ENCODE data around the gene CLDN2.
"Not testable (repeated sequence)": the region's sequence is repeated elsewhere in the genome, so short reads cannot be mapped to it uniquely, and the experiment has no call there.

Gene CLDN2

GRCh38 chrX:106950381-106950780 is 30.2 kb downstream of the CLDN2 start:
- H3K4me1 ChIP-seq (ENCODE audit: control insufficient read depth, insufficient read depth, low read length) = no peaks in the 10 kb centered on the region
- no peak overlapping the region for H3K4me3 ChIP-seq (ENCODE audit: low read depth, low read length)
- H3K9me3 ChIP-seq (ENCODE audit: control insufficient read depth, insufficient read depth, low read length) = no peaks in the 10 kb centered on the region
- H3K9ac ChIP-seq (ENCODE audit: low read depth, low read length) = no peak overlapping the region
- no peaks in the 10 kb centered on the region for H3K36me3 ChIP-seq (ENCODE audit: control insufficient read depth, insufficient read depth, low read length)
- H3K27me3 ChIP-seq (ENCODE audit: control insufficient read depth, insufficient read depth, low read length) = no peaks in the 10 kb centered on the region

DNA sequence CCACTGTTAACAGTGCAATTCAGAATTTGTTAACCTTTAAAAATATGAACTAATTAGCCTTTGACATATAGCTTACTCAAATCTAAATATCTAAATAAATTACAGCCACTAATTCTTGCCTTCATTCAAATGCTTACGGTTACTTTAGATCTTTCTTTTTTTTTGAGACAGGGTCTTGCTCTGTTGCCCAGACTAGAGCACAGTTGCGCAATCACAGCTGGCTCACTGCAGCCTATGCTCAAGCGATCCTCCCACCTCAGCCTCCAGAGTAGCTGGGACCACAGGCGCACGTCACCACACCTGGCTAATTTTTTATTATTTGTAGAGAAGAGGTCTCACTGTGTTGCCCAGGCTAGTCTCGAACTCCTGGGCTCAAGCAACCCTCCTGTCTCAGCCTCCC is 31.0 kb downstream of the CLDN2 start:
- Histone ChIP-seq H3K27me3 (ENCODE audit: control insufficient read depth, insufficient read depth, low read length) (no peaks in the 10 kb centered on the region), H3K36me3 (ENCODE audit: control insufficient read depth, insufficient read depth, low read length) (no peaks in the 10 kb centered on the region), H3K4me1 (ENCODE audit: control insufficient read depth, insufficient read depth, low read length) (no peaks in the 10 kb centered on the region)

DNA sequence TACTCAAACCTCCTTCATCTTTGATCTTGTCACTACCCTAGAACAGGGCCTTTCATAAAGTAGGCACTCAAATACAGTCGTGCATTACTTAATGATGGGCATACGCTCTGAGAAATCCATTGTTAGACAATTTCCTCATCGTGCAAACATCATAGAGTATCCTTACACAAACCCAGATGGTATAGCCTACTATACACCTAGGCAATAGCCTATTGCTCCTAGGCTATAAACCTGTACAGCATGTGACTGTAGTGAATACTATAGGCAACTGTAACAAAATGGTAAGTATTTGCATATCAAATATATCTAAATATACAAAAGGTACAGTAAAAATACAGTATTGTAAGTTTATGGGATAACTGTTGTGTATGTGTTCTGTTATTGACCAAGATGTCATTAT is 31.9 kb downstream of the CLDN2 start:
- Histone ChIP-seq H3K27me3 (ENCODE audit: control insufficient read depth, insufficient read depth, low read length) (no peaks in the 10 kb centered on the region), H3K9me3 (ENCODE audit: control insufficient read depth, insufficient read depth, low read length) (no peaks in the 10 kb centered on the region), H3K4me3 (ENCODE audit: low read depth, low read length) (no peak overlapping the region), H3K36me3 (ENCODE audit: control insufficient read depth, insufficient read depth, low read length) (no peaks in the 10 kb centered on the region), H3K4me1 (ENCODE audit: control insufficient read depth, insufficient read depth, low read length) (no peaks in the 10 kb centered on the region), H3K9ac (ENCODE audit: low read depth, low read length) (no peak overlapping the region)

More for the DNA sequence above, 31.0 kb downstream of the CLDN2 start:
- no peak overlapping the region for H3K4me3 ChIP-seq (ENCODE audit: low read depth, low read length)
- H3K9me3 ChIP-seq (ENCODE audit: control insufficient read depth, insufficient read depth, low read length) = no peaks in the 10 kb centered on the region
- H3K9ac ChIP-seq (ENCODE audit: low read depth, low read length) = no peak overlapping the region

- Histone ChIP-seq H3K36me3 (ENCODE audit: control insufficient read depth, insufficient read depth, low read length) (no peaks in the 10 kb centered on the region), H3K4me3 (ENCODE audit: low read depth, low read length) (no peak overlapping the region), H3K4me1 (ENCODE audit: control insufficient read depth, insufficient read depth, low read length) (no peaks in the 10 kb centered on the region), H3K9ac (ENCODE audit: low read depth, low read length) (no peak overlapping the region), H3K9me3 (ENCODE audit: control insufficient read depth, insufficient read depth, low read length) (no peaks in the 10 kb centered on the region), H3K27me3 (ENCODE audit: control insufficient read depth, insufficient read depth, low read length) (no peaks in the 10 kb centered on the region)
Observed at GRCh38 chrX:106952538-106952937, 32.3 kb downstream of the CLDN2 start.

GRCh38 chrX:106952988-106953387 is 32.8 kb downstream of the CLDN2 start:
- Histone ChIP-seq H3K27me3 (ENCODE audit: control insufficient read depth, insufficient read depth, low read length) (no peaks in the 10 kb centered on the region), H3K36me3 (ENCODE audit: control insufficient read depth, insufficient read depth, low read length) (no peaks in the 10 kb centered on the region), H3K9me3 (ENCODE audit: control insufficient read depth, insufficient read depth, low read length) (no peaks in the 10 kb centered on the region), H3K4me3 (ENCODE audit: low read depth, low read length) (no peak overlapping the region), H3K4me1 (ENCODE audit: control insufficient read depth, insufficient read depth, low read length) (no peaks in the 10 kb centered on the region), H3K9ac (ENCODE audit: low read depth, low read length) (no peak overlapping the region)

- Histone ChIP-seq H3K27me3 (ENCODE audit: control insufficient read depth, insufficient read depth, low read length) (no peaks in the 10 kb centered on the region), H3K9me3 (ENCODE audit: control insufficient read depth, insufficient read depth, low read length) (no peaks in the 10 kb centered on the region), H3K4me3 (ENCODE audit: low read depth, low read length) (no peak overlapping the region), H3K9ac (ENCODE audit: low read depth, low read length) (no peak overlapping the region), H3K36me3 (ENCODE audit: control insufficient read depth, insufficient read depth, low read length) (no peaks in the 10 kb centered on the region), H3K4me1 (ENCODE audit: control insufficient read depth, insufficient read depth, low read length) (no peaks in the 10 kb centered on the region)
Observed at GRCh38 chrX:106954041-106954440, 33.8 kb downstream of the CLDN2 start.

DNA sequence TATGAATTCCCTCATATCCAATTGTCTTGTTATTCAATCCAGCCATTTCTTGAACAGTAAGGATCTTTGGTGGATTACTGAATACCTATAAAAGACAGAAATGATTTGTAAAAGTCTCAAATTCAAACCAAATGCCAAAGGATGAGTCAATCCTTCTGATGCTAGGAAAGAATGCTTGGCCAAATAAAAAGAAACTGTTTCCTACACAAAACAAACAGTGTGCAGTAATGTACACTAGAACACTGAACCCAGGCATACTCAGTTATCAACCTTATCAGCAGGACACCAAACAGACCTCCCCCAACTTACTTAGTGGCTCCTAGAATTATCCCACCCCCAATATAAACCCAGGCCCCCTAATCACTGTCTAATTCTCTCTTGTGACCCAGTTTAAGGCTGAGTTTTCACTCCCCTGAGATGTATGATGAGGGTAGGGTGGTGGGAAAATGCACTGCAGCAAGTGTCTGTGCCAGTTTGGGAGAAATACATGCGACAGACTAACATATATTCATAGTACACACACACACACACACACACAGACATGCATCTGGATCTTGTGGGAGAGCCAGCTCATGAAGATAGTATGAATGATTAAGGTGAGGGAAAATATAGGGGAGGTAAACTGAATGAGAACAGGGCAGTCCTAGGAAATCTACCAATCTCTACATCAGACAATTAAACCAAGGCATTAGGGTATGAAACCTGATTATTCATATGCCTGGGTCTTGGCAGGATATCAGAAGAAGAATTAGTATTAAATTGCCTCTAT is 35.0 kb downstream of the CLDN2 start:
- H3K4me3 ChIP-seq (ENCODE audit: low read depth, low read length) = no peak overlapping the region
- H3K9me3 ChIP-seq (ENCODE audit: control insufficient read depth, insufficient read depth, low read length) = no peaks in the 10 kb centered on the region
- no peaks in the 10 kb centered on the region for H3K4me1 ChIP-seq (ENCODE audit: control insufficient read depth, insufficient read depth, low read length)
- H3K27me3 ChIP-seq (ENCODE audit: control insufficient read depth, insufficient read depth, low read length) = no peaks in the 10 kb centered on the region
- no peaks in the 10 kb centered on the region for H3K36me3 ChIP-seq (ENCODE audit: control insufficient read depth, insufficient read depth, low read length)
- H3K9ac ChIP-seq (ENCODE audit: low read depth, low read length) = no peak overlapping the region

GRCh38 chrX:106957856-106958255 is 37.7 kb downstream of the CLDN2 start:
- H3K36me3 ChIP-seq (ENCODE audit: control insufficient read depth, insufficient read depth, low read length) = no peaks in the 10 kb centered on the region

DNA sequence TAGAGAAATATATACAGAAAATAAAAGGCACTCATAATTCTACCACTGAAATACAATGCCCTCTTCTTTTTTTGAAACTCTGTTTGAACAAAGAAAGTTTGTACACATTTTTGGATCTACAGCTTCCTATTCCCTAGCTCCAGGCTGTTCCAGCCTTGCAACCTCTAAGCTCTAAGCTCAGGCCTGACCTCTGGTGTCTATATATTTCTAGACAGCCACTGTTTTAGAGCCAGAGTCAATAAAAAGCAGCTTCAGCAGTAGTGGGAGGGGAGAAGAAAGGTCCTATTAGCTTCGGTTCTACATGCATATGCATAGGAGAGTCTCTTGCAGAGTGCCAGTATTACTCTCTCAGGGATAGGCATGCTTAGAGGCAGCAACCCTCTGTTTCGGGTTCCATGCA is 39.7 kb downstream of the CLDN2 start:
- Histone ChIP-seq H3K4me3 (ENCODE audit: low read depth, low read length) (no peak overlapping the region), H3K9me3 (ENCODE audit: control insufficient read depth, insufficient read depth, low read length) (no peaks in the 10 kb centered on the region), H3K9ac (ENCODE audit: low read depth, low read length) (no peak overlapping the region), H3K4me1 (ENCODE audit: control insufficient read depth, insufficient read depth, low read length) (no peaks in the 10 kb centered on the region), H3K36me3 (ENCODE audit: control insufficient read depth, insufficient read depth, low read length) (no peaks in the 10 kb centered on the region), H3K27me3 (ENCODE audit: control insufficient read depth, insufficient read depth, low read length) (no peaks in the 10 kb centered on the region)

More at GRCh38 chrX:106957856-106958255, 37.7 kb downstream of the CLDN2 start:
- H3K9me3 ChIP-seq (ENCODE audit: control insufficient read depth, insufficient read depth, low read length) = no peaks in the 10 kb centered on the region
- no peaks in the 10 kb centered on the region for H3K27me3 ChIP-seq (ENCODE audit: control insufficient read depth, insufficient read depth, low read length)
- no peak overlapping the region for H3K4me3 ChIP-seq (ENCODE audit: low read depth, low read length)
- no peak overlapping the region for H3K9ac ChIP-seq (ENCODE audit: low read depth, low read length)
- H3K4me1 ChIP-seq (ENCODE audit: control insufficient read depth, insufficient read depth, low read length) = no peaks in the 10 kb centered on the region

GRCh38 chrX:106963111-106963510 is 42.9 kb downstream of the CLDN2 start:
- H3K4me3 ChIP-seq (ENCODE audit: low read depth, low read length) = no peak overlapping the region
- H3K9me3 ChIP-seq (ENCODE audit: control insufficient read depth, insufficient read depth, low read length) = no peaks in the 10 kb centered on the region
- H3K27me3 ChIP-seq (ENCODE audit: control insufficient read depth, insufficient read depth, low read length) = no peaks in the 10 kb centered on the region
- H3K36me3 ChIP-seq (ENCODE audit: control insufficient read depth, insufficient read depth, low read length) = no peaks in the 10 kb centered on the region
- no peak overlapping the region for H3K9ac ChIP-seq (ENCODE audit: low read depth, low read length)
- no peaks in the 10 kb centered on the region for H3K4me1 ChIP-seq (ENCODE audit: control insufficient read depth, insufficient read depth, low read length)

GRCh38 chrX:106964290-106964689 is 44.1 kb downstream of the CLDN2 start:
- Histone ChIP-seq H3K9ac (ENCODE audit: low read depth, low read length) (no peak overlapping the region), H3K4me3 (ENCODE audit: low read depth, low read length) (no peak overlapping the region), H3K4me1 (ENCODE audit: control insufficient read depth, insufficient read depth, low read length) (no peaks in the 10 kb centered on the region), H3K9me3 (ENCODE audit: control insufficient read depth, insufficient read depth, low read length) (no peaks in the 10 kb centered on the region), H3K36me3 (ENCODE audit: control insufficient read depth, insufficient read depth, low read length) (no peaks in the 10 kb centered on the region), H3K27me3 (ENCODE audit: control insufficient read depth, insufficient read depth, low read length) (no peaks in the 10 kb centered on the region)

- not testable (repeated sequence) for H3K9ac ChIP-seq (ENCODE audit: low read depth, low read length); H3K9me3 ChIP-seq (ENCODE audit: control insufficient read depth, insufficient read depth, low read length); H3K27me3 ChIP-seq (ENCODE audit: control insufficient read depth, insufficient read depth, low read length); H3K4me1 ChIP-seq (ENCODE audit: control insufficient read depth, insufficient read depth, low read length); H3K36me3 ChIP-seq (ENCODE audit: control insufficient read depth, insufficient read depth, low read length)
- peak overlapping the region; percentile 11 for H3K4me3 ChIP-seq (ENCODE audit: low read depth, low read length)
Observed at GRCh38 chrX:106966547-106966946, 46.3 kb downstream of the CLDN2 start.
